GM23248 (cell line): ENCODE data around the gene FAM83F. TPM values are rescaled to one million over a fixed set of nuclear protein-coding genes. Genes with fewer than 3 reads are reported as not detected.

Experiments
- DNase-seq: peaks from one replicate; pipeline ENCODE4 v3.0.0-alpha.2; 2015
- H2AFZ ChIP-seq: fragments of 200-600 bp; sonication (generic); 2 replicates; pipeline ENCODE4 v1.6.1; 2016; ENCODE audit warnings: antibody characterized with exemption
- H3F3A ChIP-seq: fragments of 200-600 bp; sonication (generic); 2 replicates; pipeline ENCODE4 v1.6.1; 2016; ENCODE audit warnings: mild to moderate bottlenecking, antibody characterized with exemption, mixed run types; ENCODE audit not compliant: insufficient read depth
- H3K27ac ChIP-seq: fragments of 200-600 bp; sonication (generic); 2 replicates; pipeline ENCODE4 v1.5.1; 2016; ENCODE audit warnings: mild to moderate bottlenecking
- H3K27me3 ChIP-seq: fragments of 200-600 bp; sonication (generic); replicated peaks from 2 replicates; pipeline ENCODE4 v1.6.1; 2016; ENCODE audit warnings: mild to moderate bottlenecking; ENCODE audit not compliant: insufficient read depth
- H3K36me3 ChIP-seq: fragments of 200-600 bp; sonication (generic); 2 replicates; pipeline ENCODE4 v1.6.1; 2016; ENCODE audit warnings: low read depth, mild to moderate bottlenecking
- H3K4me1 ChIP-seq: fragments of 200-600 bp; sonication (generic); 2 replicates; pipeline ENCODE4 v1.6.1; 2016; ENCODE audit warnings: mild to moderate bottlenecking; ENCODE audit not compliant: insufficient read depth
- H3K4me2 ChIP-seq: fragments of 200-600 bp; sonication (generic); one replicate; pipeline ENCODE4 v1.6.1; 2016; ENCODE audit warnings: mild to moderate bottlenecking; ENCODE audit not compliant: unreplicated experiment
- H3K4me3 ChIP-seq: fragments of 200-600 bp; sonication (generic); 2 replicates; pipeline ENCODE4 v1.5.1; 2016; ENCODE audit warnings: mild to moderate bottlenecking
- H3K79me2 ChIP-seq: fragments of 200-600 bp; sonication (generic); 2 replicates; pipeline ENCODE4 v1.6.1; 2016; ENCODE audit warnings: mild to moderate bottlenecking; ENCODE audit not compliant: insufficient read depth
- H3K9ac ChIP-seq: fragments of 200-600 bp; sonication (generic); 2 replicates; pipeline ENCODE4 v1.6.1; 2016; ENCODE audit warnings: mild to moderate bottlenecking
- H3K9me2 ChIP-seq: fragments of 200-600 bp; sonication (generic); 2 replicates; pipeline ENCODE4 v1.6.1; 2016; ENCODE audit warnings: mixed run types, mild to moderate bottlenecking, moderate library complexity; ENCODE audit not compliant: insufficient read depth
- H3K9me3 ChIP-seq: fragments of 200-600 bp; sonication (generic); one replicate; pipeline ENCODE4 v1.6.1; 2017; ENCODE audit warnings: low read depth
- H4K20me1 ChIP-seq: fragments of 200-600 bp; sonication (generic); 2 replicates; pipeline ENCODE4 v1.6.0; 2016; ENCODE audit not compliant: insufficient read depth
- EZH2 ChIP-seq: fragments of 200-600 bp; sonication (generic); IDR thresholded peaks from 2 replicates; pipeline ENCODE4 v1.6.1; 2018; ENCODE audit warnings: antibody characterized with exemption, mild to moderate bottlenecking; ENCODE audit not compliant: insufficient read depth, poor library complexity, severe bottlenecking
- EZH2phosphoT487 ChIP-seq: fragments of 200-600 bp; sonication (generic); IDR thresholded peaks from 2 replicates; pipeline ENCODE4 v1.6.1; 2018; ENCODE audit warnings: antibody characterized with exemption, moderate library complexity, mild to moderate bottlenecking, low read depth; ENCODE audit not compliant: insufficient read depth
- whole genome bisulfite sequencing, 2 experiments: methylation state at CpG; one replicate each; pipeline ENCODE4 v1.1.6; 2015 to 2017; ENCODE audit warnings: low lambda C conversion rate in 2 of 2, low coverage in 1 of 2; ENCODE audit errors: missing lambda C conversion rate in 2 of 2; 5-methylcytosine and 5-hydroxymethylcytosine counted together
- in situ Hi-C: fragments of 300-500 bp; cut with MboI; formaldehyde crosslinking; loops from 2 replicates; pipeline ENCODE4 v1.15.0; 2020
- polyA plus RNA-seq: library from polyadenylated mRNA; unstranded; fragments of >200 nt; fragmentation: Nextera tagmentation; extraction: Ambion mirVana; gene quantifications from 2 replicates; pipeline ENCODE4 v1.2.1, GENCODE V29; 2016
- total RNA-seq: library from RNA; depleted of rRNA; stranded (reverse); fragments of >200 nt; shearing (Covaris generic); gene quantifications from 2 replicates; pipeline ENCODE4 v1.2.3, GENCODE V29; 2014

Gene FAM83F
- total and polyA plus RNA-seq, 2 experiments from 2014 or later: not detected

DNA sequence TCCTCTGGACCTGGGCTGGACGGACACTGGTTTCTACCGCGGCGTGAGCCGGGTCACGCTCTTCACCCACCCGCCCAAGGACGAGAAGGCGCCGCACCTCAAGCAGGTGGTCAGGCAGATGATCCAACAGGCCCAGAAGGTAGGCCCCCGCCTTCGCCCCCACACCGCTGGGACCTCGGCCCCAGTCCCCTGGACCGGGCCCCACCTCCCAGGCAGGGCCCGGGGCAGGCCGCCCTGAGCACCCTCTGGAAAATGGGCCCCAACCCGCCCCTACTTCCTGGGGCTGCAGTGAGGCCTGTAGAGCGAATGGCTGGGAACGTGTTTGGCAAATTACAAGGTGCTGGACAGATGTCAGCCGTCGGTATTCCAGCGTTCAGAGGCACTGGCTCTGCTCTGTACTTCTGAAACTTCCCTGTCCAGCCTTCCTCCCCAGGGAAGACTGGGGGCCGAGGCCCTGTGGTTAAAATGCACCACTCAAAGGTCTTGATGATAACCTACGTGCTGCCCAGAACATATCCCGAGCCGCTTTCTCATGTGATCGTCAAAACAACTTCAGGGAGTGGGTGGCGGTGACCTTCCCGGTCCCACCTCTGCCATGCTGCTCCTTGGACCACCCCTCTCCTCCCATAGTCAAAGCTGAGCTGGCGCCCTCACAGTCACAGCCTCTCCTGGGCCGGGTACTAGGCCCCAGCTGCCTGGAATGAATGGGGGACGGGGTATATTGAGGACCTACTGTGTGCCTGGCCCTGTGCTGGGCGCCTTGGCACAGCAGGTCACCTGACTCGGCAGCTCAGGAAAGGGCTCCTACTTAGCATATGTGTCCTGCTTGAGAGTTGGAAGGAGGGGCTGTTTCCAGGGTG, 869 bp downstream of the FAM83F start:
- Histone ChIP-seq H3K4me2 (no peak overlapping the region), H3K9ac (no peak overlapping the region)
- in situ Hi-C loops: no loop called here

GRCh38 chr22:39996732-39997131, 2.0 kb downstream of the FAM83F start:
- TF ChIP-seq EZH2phosphoT487: no peak
- TF ChIP-seq EZH2: no peak

More for the DNA sequence above, 869 bp downstream of the FAM83F start:
- Histone ChIP-seq H3K9me3 (no peaks in the 10 kb centered on the region), H3K27ac (no peak overlapping the region), H3F3A (no peaks in the 10 kb centered on the region), H3K4me3 (no peak overlapping the region), H3K9me2 (no peaks in the 10 kb centered on the region), H3K27me3 (peaks cover 51% of the 10 kb centered on the region), H2AFZ (no peak overlapping the region), H4K20me1 (no peaks in the 10 kb centered on the region), H3K4me1 (no peaks in the 10 kb centered on the region), H3K79me2 (no peaks in the 10 kb centered on the region), H3K36me3 (no peaks in the 10 kb centered on the region)
- WGBS, 2 experiments: 69 to 81% methylated on average over 30 to 33 of the region's 35 CpGs
- TF ChIP-seq EZH2 (no peak), EZH2phosphoT487 (no peak)
- DNase-seq: no peak

DNA sequence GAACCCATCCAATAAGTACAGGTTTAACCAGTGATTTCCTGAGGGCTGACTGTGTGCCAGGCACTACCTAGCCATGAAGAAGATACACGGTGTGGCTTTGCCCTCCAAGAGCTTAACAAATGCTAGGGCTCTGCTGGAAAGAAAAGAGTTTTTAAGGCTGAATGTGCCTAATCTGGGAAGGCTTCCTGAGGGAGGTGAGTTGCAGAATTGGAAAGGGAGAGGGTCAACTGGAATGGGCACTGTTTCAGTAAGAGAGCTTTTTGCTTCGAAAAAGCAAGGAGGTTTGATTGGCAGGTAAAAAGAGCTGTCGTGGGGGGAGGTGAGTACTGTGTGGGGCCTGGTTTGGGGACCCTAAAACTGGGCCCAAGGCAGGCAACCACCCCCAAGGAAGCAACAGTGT, 2.7 kb downstream of the FAM83F start:
- Histone ChIP-seq H4K20me1 (no peaks in the 10 kb centered on the region), H3K27ac (no peak overlapping the region), H3K79me2 (no peaks in the 10 kb centered on the region), H3K4me1 (no peaks in the 10 kb centered on the region), H2AFZ (no peak overlapping the region), H3K4me3 (no peak overlapping the region), H3K27me3 (peaks cover 51% of the 10 kb centered on the region), H3K4me2 (no peak overlapping the region), H3K9ac (no peak overlapping the region), H3F3A (no peaks in the 10 kb centered on the region), H3K36me3 (no peaks in the 10 kb centered on the region), H3K9me2 (no peaks in the 10 kb centered on the region), H3K9me3 (no peaks in the 10 kb centered on the region)
- in situ Hi-C loops: no loop called here
- DNase-seq: no peak
- WGBS, 2 experiments: 37 to 38% methylated on average over 3 of the region's 3 CpGs
- TF ChIP-seq EZH2 (no peak), EZH2phosphoT487 (no peak)

More at GRCh38 chr22:39996732-39997131, 2.0 kb downstream of the FAM83F start:
- Histone ChIP-seq H3F3A (no peaks in the 10 kb centered on the region), H3K36me3 (no peaks in the 10 kb centered on the region), H3K9me3 (no peaks in the 10 kb centered on the region), H3K9ac (no peak overlapping the region), H3K27ac (no peak overlapping the region), H3K4me2 (no peak overlapping the region), H4K20me1 (no peaks in the 10 kb centered on the region), H2AFZ (no peak overlapping the region), H3K9me2 (no peaks in the 10 kb centered on the region), H3K4me1 (no peaks in the 10 kb centered on the region), H3K79me2 (no peaks in the 10 kb centered on the region), H3K4me3 (no peak overlapping the region), H3K27me3 (peaks cover 53% of the 10 kb centered on the region)
- no peak for DNase-seq
- WGBS, 2 experiments: 90 to 93% methylated on average over 3 of the region's 3 CpGs
- in situ Hi-C loops: no loop called here

GRCh38 chr22:39997939-39998726, 3.4 kb downstream of the FAM83F start:
- Histone ChIP-seq H2AFZ (no peak overlapping the region), H3K27ac (no peak overlapping the region), H3K27me3 (peaks cover 43% of the 10 kb centered on the region), H3K4me1 (no peaks in the 10 kb centered on the region), H3K9me2 (no peaks in the 10 kb centered on the region), H3K9me3 (no peaks in the 10 kb centered on the region), H3F3A (no peaks in the 10 kb centered on the region), H3K4me2 (no peak overlapping the region), H3K9ac (no peak overlapping the region), H3K79me2 (no peaks in the 10 kb centered on the region), H4K20me1 (no peaks in the 10 kb centered on the region), H3K4me3 (no peak overlapping the region), H3K36me3 (no peaks in the 10 kb centered on the region)
- WGBS, 2 experiments: 68% methylated on average over 11 of the region's 11 CpGs
- DNase-seq: no peak
- in situ Hi-C loops: no loop called here
- no peak for TF ChIP-seq EZH2phosphoT487
- no peak for TF ChIP-seq EZH2
